GM12865 (cell line): ENCODE data around the gene CPNE8.
"Not testable (repeated sequence)": the region's sequence is repeated elsewhere in the genome, so short reads cannot be mapped to it uniquely, and the experiment has no call there.

Experiments used
- DNase-seq: peaks from one replicate; pipeline ENCODE4 v3.0.0; 2010; ENCODE audit warnings: low read depth
- H3K4me3 ChIP-seq: 2 replicates; pipeline ENCODE4 v1.5.1; 2011; ENCODE audit warnings: mild to moderate bottlenecking, low read depth, low read length, control low read depth
- CTCF ChIP-seq: IDR thresholded peaks from 2 replicates; pipeline ENCODE4 v1.5.1; 2011; ENCODE audit warnings: low read length, control low read depth, low read depth, inconsistent platforms; ENCODE audit not compliant: insufficient read depth; ENCODE audit errors: missing control alignments

CPNE8 gene

GRCh38 chr12:38745601-38746000 lies 159.8 kb downstream of the CPNE8 start:
- no peak for DNase-seq
- no peak overlapping the region for H3K4me3 ChIP-seq
- no peak for TF ChIP-seq CTCF

DNA sequence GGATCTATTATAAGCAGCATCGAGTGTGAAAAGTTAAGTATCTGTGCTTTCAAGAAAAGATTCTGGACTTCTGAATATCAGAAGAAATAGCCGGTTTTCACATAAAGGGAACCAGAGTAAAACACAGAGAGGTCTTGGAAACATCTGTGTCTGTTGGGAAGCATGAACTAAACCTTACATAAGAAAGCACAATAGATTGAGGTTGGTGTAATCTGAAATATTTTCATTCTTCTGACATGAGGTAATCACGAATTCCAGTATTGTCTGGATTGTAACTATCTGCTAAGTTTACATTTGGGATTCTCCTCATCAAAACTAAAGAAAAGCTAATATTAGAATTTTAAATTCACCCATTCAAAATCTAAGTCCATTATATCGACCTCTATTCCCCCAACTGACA lies 161.3 kb downstream of the CPNE8 start:
- no peak for DNase-seq
- TF ChIP-seq CTCF = no peak
- H3K4me3 ChIP-seq = no peak overlapping the region

GRCh38 chr12:38742496-38742895 lies 162.9 kb downstream of the CPNE8 start:
- not testable (repeated sequence) for DNase-seq, H3K4me3 ChIP-seq

GRCh38 chr12:38736821-38737220 lies 168.6 kb downstream of the CPNE8 start:
- H3K4me3 ChIP-seq = no peak overlapping the region
- DNase-seq = no peak
- TF ChIP-seq CTCF = no peak

- DNase-seq = no peak
- no peak for TF ChIP-seq CTCF
- no peak overlapping the region for H3K4me3 ChIP-seq
These were observed 172.6 kb downstream of the CPNE8 start for GRCh38 chr12:38732761-38733160.

DNA sequence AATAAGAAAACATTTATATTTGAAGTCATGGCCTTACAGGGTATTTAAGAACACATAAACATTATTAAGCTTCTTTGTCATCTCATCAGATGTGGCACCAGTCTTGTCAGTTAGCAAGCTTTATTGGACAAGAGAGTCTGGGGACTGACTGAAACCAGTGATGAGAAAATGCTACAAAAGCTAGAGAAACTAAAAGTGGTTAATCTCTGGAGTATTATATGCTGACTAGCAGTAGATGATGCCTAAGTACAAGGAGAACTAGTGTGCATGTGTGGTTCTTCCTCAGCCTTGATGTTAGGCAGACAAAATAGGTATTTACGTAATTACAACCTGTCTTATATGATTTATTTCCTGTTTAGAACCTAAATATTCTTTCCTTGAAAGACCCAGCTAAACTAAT lies 176.5 kb downstream of the CPNE8 start:
- DNase-seq = peak; percentile 9
- no peak for TF ChIP-seq CTCF
- H3K4me3 ChIP-seq = no peak overlapping the region

- TF ChIP-seq CTCF = no peak
- no peak overlapping the region for H3K4me3 ChIP-seq
- DNase-seq = no peak
These were observed 183.7 kb downstream of the CPNE8 start for GRCh38 chr12:38721611-38722252.
